Measurements from ENCODE around the gene RBP4.

The RBP4 gene

DNA sequence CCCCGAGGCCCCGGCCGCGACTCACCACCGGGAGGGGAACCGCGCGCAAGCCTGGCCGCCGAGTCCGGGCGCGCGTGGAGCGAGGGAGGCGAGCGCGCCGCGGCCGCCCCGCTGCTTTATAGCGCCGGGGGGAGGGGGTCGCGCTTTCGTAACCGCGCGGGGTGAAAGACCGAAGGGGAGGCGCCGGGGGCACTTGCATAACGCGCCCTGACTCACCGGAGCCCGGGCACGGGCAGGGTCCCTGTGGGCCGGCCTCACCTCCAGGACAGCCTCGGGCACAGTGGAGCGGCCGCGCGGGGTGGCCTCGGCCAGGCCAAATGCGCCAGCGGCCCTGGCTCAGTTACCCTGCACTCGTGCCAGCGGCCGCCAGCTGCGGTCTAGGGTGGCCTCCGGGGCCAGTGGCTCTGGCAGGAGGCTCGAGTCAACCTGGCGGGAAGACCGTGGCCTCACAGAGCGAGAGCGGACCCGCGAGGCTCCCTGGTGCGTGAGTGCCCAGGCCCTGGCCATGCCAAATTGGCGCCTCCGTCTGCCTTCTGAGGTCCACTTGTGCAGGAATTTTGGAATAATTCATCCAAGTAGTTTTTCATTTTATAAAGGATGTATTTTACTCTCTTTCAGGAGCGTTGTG lies at the start of gene RBP4:
Gene RBP4, minus strand, starts transcription at position 90 of the 628 bp plus-strand sequence. CDS start 207 bp downstream, outside the sequence.
- DNase-seq, result no peak

DNA sequence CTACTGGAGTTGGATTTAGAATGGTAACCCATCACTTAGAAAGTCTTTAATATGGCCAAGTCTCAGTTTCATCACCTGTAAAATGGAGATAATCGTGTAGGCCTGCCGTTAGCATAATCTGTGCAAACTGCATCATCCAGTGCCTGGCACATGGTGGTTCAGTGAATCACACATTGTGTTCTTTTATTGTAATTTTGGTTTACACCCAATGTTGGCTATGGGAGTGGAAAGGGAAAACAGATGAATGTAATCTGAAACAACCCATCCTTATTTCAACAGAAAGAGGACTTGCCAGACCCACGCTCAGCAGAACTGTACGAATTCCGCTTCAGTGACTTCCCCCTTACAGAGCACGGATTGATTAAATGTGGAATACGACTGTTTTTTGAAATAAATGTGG lies 38.8 kb upstream of the RBP4 start:
- DNase-seq, result no peak

DNA sequence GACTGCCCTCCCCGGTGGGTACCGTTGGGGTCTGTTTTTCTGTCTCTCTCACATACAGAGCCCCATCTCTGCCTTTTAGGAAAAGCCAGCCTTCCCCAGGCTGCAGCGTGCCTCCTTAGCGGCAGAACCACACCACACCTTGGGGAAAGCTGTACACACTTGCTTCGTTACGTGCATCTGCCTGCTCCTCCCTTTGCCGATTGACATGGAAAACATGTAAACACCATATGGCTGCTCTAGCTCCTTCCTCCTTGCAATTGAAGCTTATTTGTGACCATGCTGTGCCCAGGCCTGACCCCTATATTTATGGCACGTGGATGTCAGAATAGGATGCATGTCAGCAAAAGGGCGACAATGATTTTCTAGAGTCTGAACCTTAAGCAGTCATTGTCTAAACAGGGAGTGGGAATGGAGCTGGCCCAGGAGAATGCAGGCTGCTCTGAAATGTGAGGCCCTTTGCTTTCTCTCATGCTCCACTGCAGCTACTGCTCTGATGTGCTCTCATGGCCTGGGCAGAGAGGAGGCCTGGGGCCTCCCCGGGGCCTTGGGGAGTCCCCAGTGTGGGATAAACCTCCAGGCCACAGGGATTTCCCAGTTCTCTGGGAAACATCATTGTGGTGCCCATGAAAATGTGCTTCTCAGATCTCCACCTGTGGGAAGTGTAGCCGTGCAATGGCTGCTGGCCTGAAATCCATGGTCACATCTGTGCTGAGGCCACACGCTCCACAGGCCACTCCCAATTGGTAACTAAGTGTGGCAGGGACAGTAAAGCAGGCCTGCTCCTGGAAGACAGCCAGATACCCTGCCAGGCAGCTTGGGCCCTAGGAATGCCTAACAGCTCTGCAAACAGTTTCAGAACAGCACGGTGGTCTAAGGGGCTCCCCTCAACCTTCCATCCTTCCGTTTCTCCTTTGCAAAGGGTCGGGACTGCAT lies 29.9 kb upstream of the RBP4 start:
- DNase-seq, result no peak

DNA sequence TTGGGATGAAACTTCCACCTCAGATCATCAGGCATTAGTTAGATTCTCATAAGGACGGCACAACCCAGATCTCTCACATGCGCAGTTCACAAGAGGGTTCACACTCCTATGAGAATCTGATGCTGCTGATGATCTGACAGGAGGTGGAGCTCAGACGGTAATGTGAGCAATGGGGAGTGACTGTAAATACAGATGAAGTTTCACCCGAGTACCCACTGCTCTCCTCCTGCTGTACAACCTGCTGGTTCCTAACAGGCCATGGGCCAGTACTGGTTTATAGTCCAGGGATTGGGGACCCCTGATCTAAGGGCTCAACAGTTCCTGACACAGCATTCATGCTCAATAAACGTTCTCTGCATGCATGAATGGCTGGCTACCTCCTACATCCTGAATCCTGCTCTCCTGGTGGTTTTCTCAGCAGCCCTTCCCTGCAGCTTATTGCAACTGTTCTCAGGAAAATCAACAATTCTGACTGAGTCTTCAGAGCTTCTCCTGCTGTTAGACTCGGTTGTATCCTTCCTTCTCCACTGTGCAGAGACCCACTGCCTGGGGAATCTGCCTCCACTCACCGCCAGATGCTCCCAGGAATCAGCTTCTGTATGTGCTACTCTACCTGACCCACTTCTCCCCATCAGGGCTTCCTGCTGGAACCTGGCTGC lies 28.7 kb upstream of the RBP4 start:
- DNase-seq, result no peak

DNA sequence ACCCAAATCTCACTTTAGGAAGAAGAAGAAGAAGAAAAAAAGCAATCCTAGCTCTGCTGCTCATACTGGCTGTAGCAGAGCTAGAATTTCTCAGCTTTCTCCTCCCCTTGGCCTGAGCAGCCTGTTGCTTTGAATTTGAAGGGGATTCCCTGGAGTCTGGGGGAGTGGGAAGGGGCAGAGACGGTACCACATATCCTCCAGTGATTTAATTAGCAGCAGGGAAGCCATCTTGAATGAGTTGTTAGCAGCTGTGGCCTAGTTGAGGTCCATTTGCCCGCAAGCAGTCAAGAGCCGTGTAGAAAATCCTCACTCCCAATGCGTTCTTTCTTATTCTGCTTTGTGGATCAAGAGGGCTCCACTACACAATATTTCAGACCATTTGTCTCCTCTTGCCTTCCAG lies 27.8 kb upstream of the RBP4 start:
- DNase-seq, result no peak

DNA sequence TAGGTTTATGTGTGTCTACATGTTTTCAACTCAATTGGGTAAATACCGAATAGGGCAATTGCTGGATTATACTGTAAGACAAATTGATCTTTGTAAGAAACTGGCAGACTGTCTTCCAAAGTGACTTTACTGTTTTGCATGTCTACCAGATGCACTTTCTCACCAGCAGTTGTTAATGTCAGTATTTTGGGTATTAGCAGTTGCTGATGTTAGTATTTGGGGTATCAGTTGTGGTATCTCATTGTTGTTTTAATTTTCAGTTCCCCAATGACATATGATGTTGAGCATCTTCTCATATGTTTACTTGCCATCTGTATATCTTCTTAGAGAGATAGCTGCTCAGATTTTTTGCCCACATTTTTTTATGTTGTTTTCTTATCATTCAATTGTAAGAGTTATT lies 21.9 kb upstream of the RBP4 start:
- DNase-seq, result no peak

DNA sequence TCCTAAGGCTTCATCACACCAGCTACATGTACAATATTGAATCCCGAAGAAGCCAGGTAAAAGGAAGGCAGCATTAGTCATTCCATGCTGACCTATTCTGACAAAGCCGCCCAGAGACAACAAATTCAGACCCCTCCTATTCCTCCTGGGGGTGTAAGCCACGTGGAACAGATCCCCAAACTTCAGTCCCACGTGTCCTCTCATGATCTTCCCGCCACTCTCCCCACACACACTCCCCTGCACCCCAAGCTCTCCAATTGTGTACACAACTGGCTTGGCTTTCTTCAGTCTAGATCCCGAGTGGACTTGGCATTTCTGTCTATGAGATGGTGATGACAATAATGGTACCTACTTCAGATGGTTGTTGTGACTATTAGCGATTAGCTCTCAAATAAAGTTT lies 19.9 kb upstream of the RBP4 start:
- DNase-seq, result no peak

DNA sequence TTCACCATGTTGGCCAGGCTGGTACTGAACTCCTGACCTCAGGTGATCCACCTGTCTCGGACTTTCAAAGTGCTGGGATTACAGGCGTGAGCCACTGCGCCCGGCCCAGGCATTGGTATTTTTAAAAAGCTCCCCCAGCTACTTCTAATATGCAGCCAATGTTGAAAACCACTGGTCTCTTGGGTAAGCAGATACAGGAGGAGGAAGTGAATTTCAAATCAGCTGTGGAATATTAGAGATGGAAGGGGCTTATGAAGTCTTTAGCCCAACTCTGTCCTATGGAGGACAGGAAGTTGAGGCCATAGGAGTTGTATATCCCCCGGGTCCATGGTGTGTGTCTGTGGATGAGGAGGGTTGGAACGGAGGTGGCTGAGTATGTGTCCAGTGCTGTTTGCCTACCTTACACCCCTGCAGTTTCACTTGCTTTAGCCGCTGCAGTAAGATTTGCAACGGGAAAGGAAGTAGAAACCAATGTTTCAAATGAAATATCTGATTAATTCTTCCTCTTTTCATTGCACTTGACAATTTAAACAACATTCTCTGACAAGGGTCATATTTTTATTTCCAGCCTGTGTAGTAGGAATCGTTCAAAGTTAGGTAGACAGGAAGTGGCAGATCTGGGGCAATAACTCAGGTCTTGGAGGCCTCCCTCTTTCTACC lies 14.7 kb upstream of the RBP4 start:
- no peak for DNase-seq

DNA sequence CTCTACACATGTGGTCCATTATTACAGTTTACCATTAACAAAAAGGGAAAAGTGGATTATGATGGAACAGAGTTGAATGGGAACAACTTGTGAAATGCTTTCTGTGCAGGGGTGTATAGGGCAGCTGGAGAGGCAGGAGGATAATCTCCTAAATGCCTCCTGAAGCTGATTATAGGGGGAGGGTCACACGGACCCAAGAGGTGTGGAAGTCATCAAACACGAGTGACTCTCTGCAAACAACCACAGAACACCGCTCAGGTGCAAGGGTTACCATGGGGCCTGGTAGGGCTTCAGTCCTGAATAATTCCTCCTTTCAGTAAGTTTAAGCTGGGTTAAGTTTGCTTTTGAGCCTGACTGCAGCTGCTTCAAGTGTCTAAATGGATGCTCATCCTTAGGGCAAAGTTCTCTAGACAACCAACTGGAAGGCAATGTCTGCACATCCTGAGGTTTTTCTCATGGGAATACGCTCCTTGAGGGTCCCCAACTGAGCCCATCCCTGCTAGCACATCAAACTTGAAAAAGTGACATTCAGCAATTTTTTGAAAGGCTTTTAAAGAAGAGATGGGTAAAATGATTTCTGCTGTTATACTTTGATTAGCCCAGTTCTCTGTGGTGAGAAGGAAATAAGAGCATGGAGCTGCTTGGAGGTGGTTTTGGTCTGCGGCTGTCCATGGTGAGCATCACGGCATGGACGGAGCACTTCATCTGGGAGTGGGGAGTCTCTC lies 13.2 kb upstream of the RBP4 start:
- DNase-seq, result no peak

DNA sequence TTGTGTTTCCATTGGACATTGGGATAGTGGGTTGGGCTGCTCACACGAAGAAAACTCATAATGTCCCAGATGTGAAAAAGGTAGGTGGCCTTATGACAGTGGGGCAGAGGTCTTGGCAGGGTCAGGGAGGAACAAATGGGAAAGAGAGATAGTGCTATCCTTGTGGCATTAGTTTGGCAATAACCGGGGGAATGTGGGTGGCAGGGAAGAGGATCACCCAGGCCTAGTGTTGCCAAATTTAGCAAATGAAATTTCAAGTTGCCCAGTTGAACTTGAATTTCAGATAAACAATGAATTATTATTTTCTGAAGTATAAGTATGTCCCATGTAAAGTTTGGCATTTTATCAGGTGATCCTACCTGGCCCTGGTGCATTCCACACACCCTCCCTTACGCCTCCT lies 12.1 kb upstream of the RBP4 start:
- no peak for DNase-seq

DNA sequence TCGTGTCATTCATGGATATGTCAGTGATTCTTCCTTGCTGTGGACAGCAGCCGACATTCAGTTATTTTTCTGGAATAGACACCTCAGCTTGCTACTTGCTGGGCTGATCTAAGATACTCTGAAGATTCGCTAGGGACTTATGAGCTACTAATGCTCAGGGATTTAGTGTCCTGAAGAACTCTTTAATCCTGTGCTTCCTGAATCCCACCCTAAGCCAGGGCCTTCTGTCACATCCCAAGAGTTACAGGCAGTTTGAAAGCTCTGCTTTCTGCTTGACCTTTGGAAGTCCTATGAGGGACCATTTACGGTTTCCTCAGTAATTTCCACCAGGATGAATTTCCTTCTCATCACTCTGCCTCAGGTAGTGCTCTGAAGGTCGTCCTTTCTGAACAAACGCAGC lies 11.3 kb upstream of the RBP4 start, which contains the start of gene PDE6C:
Gene PDE6C, plus strand, starts transcription at position 227 of the 400 bp plus-strand sequence. CDS start 189 bp downstream, outside the sequence.
- DNase-seq, result no peak

DNA sequence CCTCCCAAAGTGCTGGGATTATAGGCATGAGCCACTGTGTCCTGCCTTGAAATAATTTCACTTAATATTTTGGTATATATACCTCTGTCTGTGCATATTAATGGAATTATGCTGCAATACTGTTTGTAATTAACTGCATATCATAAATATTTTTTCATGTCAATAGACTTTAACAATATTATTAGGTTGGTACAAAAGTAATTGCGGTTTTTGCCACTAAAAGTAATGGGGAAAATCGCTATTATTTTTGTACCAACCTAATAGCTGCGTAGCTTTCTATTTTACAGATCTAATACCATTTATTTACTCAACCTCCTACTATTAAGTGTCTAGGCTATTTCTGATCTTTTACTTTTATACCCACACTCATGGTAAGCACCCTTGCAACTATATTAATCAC lies 7.4 kb upstream of the RBP4 start:
- DNase-seq, result no peak

DNA sequence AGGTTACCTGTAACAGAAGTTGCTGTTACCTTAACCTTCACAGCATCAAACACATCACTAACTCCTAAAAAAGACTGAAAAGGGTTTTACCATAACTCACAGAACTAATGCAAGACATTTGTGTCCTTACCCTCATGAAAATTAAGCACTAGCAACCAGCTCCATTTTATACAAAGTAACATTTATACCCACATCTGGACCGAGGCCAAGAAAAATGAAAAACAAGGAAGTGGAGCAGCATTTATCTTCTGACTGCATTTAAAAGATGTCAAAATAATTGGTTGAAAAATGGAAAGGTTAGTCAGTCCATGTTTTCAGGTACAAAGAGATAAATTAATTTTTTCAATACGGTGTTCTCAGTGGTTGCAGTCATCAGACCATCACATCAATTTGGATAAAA lies 3.1 kb upstream of the RBP4 start:
- DNase-seq, result no peak

DNA sequence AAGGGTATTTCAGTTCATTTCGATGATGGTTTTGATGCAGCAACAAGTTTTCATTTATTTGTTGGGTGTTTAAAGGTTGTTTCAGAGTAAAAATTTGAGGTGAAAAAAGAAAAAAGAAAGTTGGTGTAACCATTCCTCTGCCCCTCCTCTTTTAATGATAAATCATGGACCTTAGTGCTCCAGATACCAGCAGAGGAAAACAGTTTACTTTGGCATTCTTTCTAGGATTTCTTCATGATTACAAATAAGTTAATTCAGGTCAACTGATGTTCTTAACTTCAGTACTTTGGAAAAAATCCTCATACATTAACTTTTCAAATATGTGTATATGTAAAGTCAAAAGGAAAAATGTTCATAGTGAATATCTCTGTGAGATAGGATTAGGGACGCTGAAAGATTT lies 2.0 kb upstream of the RBP4 start:
- DNase-seq, result no peak

DNA sequence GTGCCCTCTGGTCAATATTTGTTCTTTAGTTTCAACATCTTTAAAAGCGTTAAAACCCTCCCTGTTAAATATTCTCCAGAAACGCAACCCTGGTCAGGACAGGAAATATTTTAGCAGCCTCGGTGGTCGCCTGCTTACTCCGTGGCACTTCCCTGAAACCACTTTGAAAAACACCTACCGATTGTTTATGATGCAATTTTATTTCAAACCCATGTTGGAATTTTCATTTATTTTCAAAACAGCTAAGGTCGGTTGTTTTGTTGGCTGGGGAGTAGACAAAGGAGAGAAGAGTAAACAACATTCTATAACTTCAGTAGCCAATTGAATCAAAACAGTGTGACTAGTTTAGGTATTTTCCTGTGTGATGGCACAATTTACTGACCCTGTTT lies 733 bp upstream of the RBP4 start:
- no peak for DNase-seq

DNA sequence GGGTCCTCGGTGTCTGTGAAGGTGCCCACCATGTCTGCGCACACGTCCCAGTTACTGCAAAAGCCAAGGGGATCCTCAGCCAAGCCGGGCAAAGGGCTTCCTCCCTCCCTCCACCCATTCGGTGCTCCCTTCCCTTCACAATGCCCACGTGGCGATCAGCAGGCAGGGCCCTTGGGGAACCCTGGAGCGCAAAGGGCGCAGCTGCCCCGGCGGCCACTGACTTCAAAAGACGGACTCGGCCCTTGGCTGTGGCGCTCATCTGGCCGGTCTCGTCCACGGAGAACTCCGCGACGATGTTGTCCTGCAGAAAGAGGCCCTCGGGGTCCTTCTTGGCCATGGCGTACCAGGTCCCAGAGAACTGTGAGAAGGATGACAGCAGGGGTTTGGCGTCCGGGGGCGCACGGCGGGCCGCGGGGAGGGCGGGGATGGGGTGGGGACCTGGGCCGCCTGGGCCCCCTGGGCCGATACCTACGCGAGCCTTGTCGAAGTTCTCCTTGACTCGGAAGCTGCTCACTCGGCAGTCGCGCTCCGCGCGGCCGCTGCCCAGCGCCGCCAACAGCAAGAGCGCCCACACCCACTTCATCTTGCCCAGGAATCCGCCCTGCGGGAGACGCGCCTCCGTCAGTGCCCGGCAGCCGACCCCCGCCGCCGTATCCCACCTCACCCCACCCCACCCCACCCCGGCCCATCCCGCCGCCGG lies 439 bp downstream of the RBP4 start:
- DNase-seq, result no peak

DNA sequence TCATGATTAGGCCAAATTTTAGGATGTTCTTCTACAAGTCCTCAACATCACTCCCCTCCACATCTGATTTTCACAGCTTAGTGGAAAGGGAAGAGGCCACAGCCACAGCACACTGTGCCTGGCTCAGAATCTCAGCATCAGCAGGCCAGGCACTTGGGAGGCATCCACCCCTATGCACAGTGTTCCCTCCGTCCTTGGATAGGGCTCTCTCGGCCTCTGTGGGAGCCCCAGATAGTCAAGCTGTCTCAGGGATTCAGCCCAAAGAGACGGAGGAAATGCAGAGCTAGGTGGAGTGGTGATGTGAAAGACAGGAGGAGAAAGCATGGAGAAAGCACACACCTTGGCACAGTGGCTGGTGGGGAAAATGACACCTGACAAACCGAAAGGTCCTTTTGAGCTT lies 1.3 kb downstream of the RBP4 start:
- no peak for DNase-seq

DNA sequence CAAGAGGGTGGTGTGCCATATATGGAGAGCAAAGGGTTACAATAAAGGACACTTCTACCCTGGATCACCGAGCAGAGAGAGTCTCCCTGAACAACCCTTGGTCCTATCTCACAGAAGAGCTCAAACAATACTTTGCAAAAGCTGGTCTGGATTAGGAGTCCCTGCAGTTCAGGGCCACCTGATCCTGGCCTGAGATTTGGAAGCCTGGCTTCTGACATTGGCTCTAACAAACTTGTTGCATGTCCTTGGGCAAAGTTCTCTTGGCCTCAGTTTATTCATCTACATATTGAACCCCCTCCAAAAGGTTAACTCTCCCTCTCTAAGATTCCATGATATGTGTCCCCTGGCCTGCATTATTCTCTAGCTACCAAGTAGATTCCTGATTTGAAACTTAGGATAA lies 1.7 kb downstream of the RBP4 start:
- no peak for DNase-seq

DNA sequence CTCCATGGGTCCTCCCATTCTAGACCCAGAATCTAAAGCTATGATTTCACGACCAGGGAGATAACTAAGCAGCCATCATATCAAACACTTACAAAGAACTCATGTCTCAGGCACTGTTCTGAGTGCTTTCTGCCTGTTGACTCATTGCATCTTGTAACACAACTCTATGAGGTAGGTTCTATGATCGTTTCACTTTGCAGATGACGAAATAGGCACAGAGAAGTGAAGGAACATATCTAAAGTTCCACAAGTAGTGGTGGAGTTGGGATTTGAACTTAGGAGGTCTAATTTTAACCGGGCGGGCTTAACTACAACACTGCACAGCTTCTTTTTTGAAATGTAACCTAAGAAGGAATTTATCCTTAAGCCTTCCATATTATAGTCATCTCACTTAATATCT lies 2.9 kb downstream of the RBP4 start:
- no peak for DNase-seq

DNA sequence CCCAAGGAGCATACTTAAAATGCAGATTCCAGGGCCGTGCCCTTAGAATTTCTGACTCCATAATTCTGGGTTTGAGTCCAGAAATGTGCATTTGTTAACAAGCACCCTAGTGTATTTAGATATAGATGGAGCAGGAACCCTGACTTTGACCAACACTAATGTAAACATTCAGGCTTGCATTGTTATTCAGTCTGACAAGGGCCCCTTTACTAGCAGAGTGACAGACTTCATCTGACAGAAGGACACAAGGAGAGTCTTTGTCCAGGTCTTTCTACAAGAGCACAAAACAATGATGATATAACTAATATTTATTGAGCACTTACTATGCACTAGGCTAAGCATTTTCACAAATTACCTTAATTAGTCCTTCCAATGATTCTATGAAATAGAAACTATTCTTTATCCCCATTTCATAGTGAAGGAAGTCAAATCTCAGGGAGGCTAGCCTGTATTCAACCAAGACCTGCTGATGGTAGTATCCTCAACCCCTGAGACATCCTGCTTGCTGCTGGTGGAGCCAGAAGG lies 3.9 kb downstream of the RBP4 start:
- no peak for DNase-seq

DNA sequence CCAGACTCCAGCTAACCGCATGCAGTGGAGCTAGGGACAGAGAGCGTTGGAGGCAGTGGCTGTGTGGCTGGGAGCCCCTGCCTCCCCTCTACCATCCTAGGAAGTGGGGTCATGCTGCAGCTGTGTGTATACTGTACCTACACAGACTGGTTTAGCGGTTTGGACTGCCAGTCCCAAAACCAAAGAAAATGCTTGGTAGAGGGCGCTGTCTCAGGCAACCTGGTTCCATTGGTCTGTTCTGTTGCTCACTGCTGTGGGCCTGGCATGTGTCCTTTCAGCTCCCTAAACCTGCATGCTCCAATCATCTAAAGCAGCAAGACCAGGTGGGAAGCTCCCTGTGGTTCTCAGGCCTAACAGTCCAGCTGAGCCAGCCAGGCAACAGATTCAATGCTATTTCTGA lies 4.5 kb downstream of the RBP4 start:
- DNase-seq, result no peak
